GM06990 (cell line): ENCODE results near the gene SDHAF1.

Experiments
- DNase-seq: peaks from one replicate; pipeline ENCODE4 v3.0.0-alpha.2; 2011; ENCODE audit not compliant: insufficient read length; ENCODE audit errors: extremely low read depth
- H3K27me3 ChIP-seq: replicated peaks from 2 replicates; pipeline ENCODE4 v1.6.0; 2011; ENCODE audit warnings: low read length; ENCODE audit not compliant: control insufficient read depth, insufficient read depth
- H3K36me3 ChIP-seq: 2 replicates; pipeline ENCODE4 v1.5.1; 2011; ENCODE audit warnings: low read length; ENCODE audit not compliant: control insufficient read depth, insufficient read depth
- H3K4me3 ChIP-seq: replicated peaks from 2 replicates; pipeline ENCODE4 v1.5.1; 2011; ENCODE audit warnings: low read depth, mild to moderate bottlenecking, control low read depth, low read length
- CTCF ChIP-seq: IDR thresholded peaks from 2 replicates; pipeline ENCODE4 v1.5.1; 2011; ENCODE audit warnings: low read length, control low read depth, mild to moderate bottlenecking, inconsistent platforms; ENCODE audit not compliant: insufficient read depth, poor library complexity, severe bottlenecking

Gene SDHAF1

DNA sequence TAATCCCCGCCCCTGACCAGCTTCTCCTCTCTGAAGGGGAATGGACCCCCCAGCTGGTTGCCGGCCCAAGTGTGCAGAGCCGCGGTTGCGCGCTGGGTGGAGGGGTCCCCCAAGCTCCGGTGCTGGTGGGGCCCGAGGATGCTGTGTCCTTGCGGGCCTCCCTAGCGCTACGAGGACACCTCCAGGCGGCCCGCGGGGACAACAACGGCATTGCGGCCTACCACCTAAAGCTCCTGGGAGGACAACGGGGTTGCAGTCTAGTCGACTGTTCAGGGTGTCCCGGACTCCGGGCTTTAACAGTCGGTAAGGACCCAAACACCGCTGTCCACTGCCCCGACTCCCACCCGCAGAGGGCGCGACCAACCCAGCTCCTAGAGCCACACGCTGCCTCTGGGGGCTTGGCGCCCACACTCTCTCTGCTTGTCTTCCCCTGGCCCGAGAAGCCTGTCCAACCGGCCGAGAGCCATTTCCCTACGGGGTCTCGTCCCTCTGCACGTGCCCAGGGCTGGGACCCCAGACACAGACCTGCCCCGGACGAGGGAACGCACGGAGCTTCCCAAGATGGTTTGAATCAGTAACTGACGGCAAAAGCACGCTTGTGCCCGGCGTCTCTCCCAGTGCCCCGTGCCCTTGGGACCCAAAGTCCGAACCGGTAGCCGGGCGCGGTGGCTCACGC is 927 bp upstream of the SDHAF1 start:
- no peak for DNase-seq
- no peak for TF ChIP-seq CTCF
- Histone ChIP-seq H3K36me3 (peaks cover 7% of the 10 kb centered on the region), H3K27me3 (no peaks in the 10 kb centered on the region), H3K4me3 (peak overlapping the region; percentile 78)

GRCh38 chr19:35996777-35997176 is 1.8 kb downstream of the SDHAF1 start:
- TF ChIP-seq CTCF = no peak
- no peak for DNase-seq

DNA sequence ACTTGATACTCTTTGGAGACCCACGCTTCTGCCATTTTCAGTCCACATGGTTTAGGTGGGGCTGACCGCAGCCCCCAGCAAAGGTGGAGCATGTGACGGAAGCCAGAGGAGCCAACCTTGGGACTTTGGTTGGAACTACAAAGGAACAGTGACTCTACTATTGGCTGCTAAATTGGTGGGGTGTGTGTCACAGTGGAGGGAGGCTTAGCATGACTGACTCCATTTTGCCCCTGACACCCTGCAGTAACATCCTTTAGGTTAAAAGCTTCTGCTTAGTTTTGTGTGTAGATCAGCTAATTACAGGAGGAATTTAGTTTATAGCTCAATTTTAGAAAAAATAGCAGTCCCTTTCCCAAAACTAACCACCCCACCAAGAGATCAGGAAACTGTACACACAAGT is 6.6 kb downstream of the SDHAF1 start:
- peaks cover 16% of the 10 kb centered on the region for H3K36me3 ChIP-seq
- no peak for DNase-seq
- H3K27me3 ChIP-seq = no peaks in the 10 kb centered on the region
- no peak overlapping the region for H3K4me3 ChIP-seq
- no peak for TF ChIP-seq CTCF

More at GRCh38 chr19:35996777-35997176, 1.8 kb downstream of the SDHAF1 start:
- H3K36me3 ChIP-seq = peaks cover 12% of the 10 kb centered on the region
- H3K4me3 ChIP-seq = no peak overlapping the region; the same call in 1 of the 2 replicates
- no peaks in the 10 kb centered on the region for H3K27me3 ChIP-seq

DNA sequence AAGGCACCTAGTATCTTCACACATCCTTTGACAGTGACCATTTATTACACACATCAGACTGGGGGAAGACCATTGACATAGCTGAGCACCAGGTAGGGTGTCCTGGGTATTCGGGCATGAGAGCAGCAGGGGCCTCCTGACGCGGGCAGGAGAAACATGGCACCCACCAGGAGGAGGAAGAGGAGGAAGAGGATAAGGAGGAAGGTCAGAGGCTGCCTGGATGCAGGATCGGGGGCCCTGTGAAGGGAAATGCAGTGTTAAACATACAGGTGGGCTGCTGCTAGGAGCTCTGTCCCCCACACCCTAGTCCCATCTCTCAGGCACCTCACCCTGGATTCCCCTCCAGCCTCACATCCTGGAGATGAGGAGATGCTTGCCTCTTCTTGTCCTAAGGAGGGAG is 8.3 kb downstream of the SDHAF1 start:
- Histone ChIP-seq H3K36me3 (peaks cover 12% of the 10 kb centered on the region), H3K4me3 (no peak overlapping the region), H3K27me3 (no peaks in the 10 kb centered on the region)
- DNase-seq = no peak
- no peak for TF ChIP-seq CTCF

GRCh38 chr19:36006955-36007354 is 12.0 kb downstream of the SDHAF1 start:
- no peak for TF ChIP-seq CTCF
- no peak for DNase-seq
- Histone ChIP-seq H3K4me3 (no peak overlapping the region), H3K36me3 (peaks cover 7% of the 10 kb centered on the region), H3K27me3 (no peaks in the 10 kb centered on the region)
